Psoas muscle (tissue), 8 donors: ENCODE results near the gene RHBDL2. TPM values are rescaled to one million over a fixed set of nuclear protein-coding genes. Genes with fewer than 3 reads are reported as not detected.

Experiments
- ATAC-seq, 4 donors: fragments of 200-7000 bp; cut with Tn5 transposase; one replicate each; pipeline ENCODE4 v1.9.1; 2020; ENCODE audit warnings: moderate library complexity in 3 of 4, mild to moderate bottlenecking in 2 of 4
- DNase-seq, 2 donors: peaks; one replicate each; pipeline ENCODE4 v3.0.0-alpha.2; 2020
- H3K27ac ChIP-seq: fragments of 200-600 bp; one replicate; pipeline ENCODE4 v1.8.0; 2022
- H3K27me3 ChIP-seq, 3 donors: fragments of 200-600 bp in 1 of 3; one replicate each; pipeline versions ENCODE4 v1.6.1 to v1.8.0; 2013 to 2022; ENCODE audit warnings: low read length in 2 of 3, mild to moderate bottlenecking in 2 of 3, moderate library complexity in 1 of 3; ENCODE audit not compliant: insufficient read depth in 3 of 3
- H3K36me3 ChIP-seq, 2 donors: fragments of 200-600 bp in 1 of 2; one replicate each; pipeline versions ENCODE4 v1.6.1 to v1.8.0; 2013 to 2022; ENCODE audit warnings: low read depth in 1 of 2, mild to moderate bottlenecking in 1 of 2, moderate library complexity in 1 of 2; ENCODE audit not compliant: insufficient read depth in 1 of 2
- H3K4me1 ChIP-seq: fragments of 200-600 bp; one replicate; pipeline ENCODE4 v1.8.0; 2022
- H3K4me3 ChIP-seq: fragments of 200-600 bp; one replicate; pipeline ENCODE4 v1.8.0; 2022; ENCODE audit warnings: mild to moderate bottlenecking
- H3K9me3 ChIP-seq: fragments of 200-600 bp; one replicate; pipeline ENCODE4 v1.8.0; 2022
- WGBS, 3 donors: extraction: QIAGEN DNeasy Blood & Tissue Kit; methylation state at CpG; one replicate each; pipeline versions ENCODE4 v1.1.6 to v1.1.7; 2013; 5-methylcytosine and 5-hydroxymethylcytosine counted together
- intact Hi-C, 2 donors: fragments of 100-400 bp; cut with DNase I; formaldehyde crosslinking; loops; one replicate each; pipeline versions ENCODE4 v1.11.0 to v1.14.2; 2022
- polyA plus RNA-seq, 3 donors: library from polyadenylated mRNA; stranded (reverse); fragments of 200-250 nt; gene quantifications; one replicate each; pipeline ENCODE4 v1.2.3, GENCODE V29; 2013
- total RNA-seq, 4 donors: library from RNA; stranded (reverse); fragmentation: NEBNext Ultra II Directional in 2 of 4; extraction: Animal tissue kit (Norgen Biotek cat#: 25700) in 2 of 4; gene quantifications; one replicate each; pipeline versions ENCODE4 v1.2.1 to v1.2.4, GENCODE V29; 2021 to 2023
- TF ChIP-seq, protein P1 (sequence below): fragments of 200-600 bp; IDR thresholded peaks from one replicate; pipeline ENCODE4 v1.8.0; 2022; ENCODE audit warnings: antibody characterized with exemption
- donor health status: healthy with polysubstance abuse.
- donor health status: DM: no; HTN: no; CAD: no; lungs with moderate emphysema.
- donor health status: Bipolar disorder and iron deficiency.
- donor health status: healthy.
- donor health status: DM: yes; HTN: yes; CAD: no.
- donor health status: DM: no; HTN: no; CAD: no.
- donor health status: DM: no; HTN: no; CAD: no.
- donor health status: DM: yes; HTN: yes; CAD: no.

Gene RHBDL2
- total and polyA plus RNA-seq, 7 donors: 0.09 to 0.31 (median 0.16) TPM; not detected in 4

DNA sequence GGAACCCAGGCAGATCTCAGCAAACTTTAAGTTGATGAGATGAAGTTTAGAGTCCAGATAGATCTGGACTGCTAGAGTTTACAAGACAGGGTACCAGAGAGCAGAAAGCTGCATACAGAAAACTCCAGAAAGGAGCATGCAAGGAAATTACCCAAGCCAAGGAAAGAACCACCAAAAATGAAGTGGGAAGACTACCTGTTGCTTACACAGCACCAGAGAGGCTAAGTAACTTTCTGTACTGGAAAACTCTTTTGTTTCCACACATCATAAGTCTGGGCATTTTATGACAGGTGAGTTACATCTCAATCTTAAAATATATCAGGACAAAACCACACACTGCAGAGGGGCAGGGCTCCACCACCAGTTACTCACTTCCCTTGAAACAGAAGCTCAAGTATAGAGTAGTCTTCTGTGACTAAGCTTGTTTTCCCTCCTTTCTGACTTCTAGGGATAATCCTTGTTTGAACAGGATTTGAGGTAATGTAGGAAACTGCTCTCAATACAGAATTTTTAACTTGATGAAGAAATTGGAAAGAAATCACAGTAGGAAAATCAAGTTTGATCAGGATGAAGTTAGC, 42.9 kb downstream of the RHBDL2 start:
- DNase-seq (no peak), ATAC-seq (no peak)
- Histone ChIP-seq H3K27ac (no peak overlapping the region), H3K4me3 (no peak overlapping the region), H3K9me3 (no peaks in the 10 kb centered on the region), H3K27me3 (no peaks in the 10 kb centered on the region), H3K4me1 (no peaks in the 10 kb centered on the region), H3K36me3 (no peaks in the 10 kb centered on the region)
- intact Hi-C loops: no loop called here
- TF ChIP-seq, protein P1, sequence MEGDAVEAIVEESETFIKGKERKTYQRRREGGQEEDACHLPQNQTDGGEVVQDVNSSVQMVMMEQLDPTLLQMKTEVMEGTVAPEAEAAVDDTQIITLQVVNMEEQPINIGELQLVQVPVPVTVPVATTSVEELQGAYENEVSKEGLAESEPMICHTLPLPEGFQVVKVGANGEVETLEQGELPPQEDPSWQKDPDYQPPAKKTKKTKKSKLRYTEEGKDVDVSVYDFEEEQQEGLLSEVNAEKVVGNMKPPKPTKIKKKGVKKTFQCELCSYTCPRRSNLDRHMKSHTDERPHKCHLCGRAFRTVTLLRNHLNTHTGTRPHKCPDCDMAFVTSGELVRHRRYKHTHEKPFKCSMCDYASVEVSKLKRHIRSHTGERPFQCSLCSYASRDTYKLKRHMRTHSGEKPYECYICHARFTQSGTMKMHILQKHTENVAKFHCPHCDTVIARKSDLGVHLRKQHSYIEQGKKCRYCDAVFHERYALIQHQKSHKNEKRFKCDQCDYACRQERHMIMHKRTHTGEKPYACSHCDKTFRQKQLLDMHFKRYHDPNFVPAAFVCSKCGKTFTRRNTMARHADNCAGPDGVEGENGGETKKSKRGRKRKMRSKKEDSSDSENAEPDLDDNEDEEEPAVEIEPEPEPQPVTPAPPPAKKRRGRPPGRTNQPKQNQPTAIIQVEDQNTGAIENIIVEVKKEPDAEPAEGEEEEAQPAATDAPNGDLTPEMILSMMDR: no peak

DNA sequence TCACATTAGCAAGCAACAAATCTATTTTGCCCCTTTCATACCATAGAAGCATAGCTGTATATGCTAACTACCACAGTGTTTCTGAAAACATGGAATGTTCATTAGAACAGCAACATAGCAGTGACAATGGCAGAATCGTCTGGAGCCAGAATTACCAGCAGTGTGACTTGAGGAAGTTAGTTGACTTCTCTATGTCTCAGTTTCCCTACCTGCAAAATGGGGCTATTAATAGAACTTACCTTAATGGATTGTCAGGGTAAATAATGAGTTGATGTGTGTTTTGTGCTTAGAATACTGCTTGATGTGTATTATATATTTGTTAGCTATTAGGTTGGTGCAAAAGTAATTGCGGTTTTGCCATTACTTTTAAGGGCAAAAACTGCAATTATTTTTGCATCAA, 45.5 kb downstream of the RHBDL2 start:
- DNase-seq (no peak), ATAC-seq (no peak)
- no peaks in the 10 kb centered on the region for H3K36me3 ChIP-seq
- intact Hi-C loops: no loop called here
- H3K9me3 ChIP-seq: no peaks in the 10 kb centered on the region
- TF ChIP-seq, protein P1: no peak
- no peak overlapping the region for H3K4me3 ChIP-seq
- WGBS, 3 donors: 88 to 93% (median 93%) methylated on average over 2 of the region's 2 CpGs
- H3K27me3 ChIP-seq: no peaks in the 10 kb centered on the region
- no peaks in the 10 kb centered on the region for H3K4me1 ChIP-seq
- H3K27ac ChIP-seq: no peak overlapping the region

DNA sequence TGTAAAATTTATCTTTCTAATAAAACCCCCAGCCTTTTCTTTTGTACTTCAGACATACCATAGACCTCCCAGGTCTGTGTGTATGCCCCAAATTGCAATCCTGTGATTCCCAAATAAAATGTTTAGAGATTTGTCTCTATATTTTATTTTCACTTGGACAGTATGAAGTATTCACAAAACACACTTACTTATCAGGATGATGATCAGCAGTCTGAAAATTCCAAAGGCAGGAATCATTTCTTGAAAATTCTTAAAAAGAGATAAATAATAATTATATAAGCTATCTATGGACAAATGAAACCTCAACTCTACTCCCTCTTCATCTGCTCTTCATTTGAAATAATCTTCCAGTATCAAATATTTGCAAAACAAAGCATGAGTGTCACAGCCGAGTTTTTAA, 48.7 kb downstream of the RHBDL2 start:
- ATAC-seq: no peak
- Histone ChIP-seq H3K4me3 (no peak overlapping the region), H3K9me3 (no peaks in the 10 kb centered on the region), H3K27ac (no peak overlapping the region), H3K36me3 (no peaks in the 10 kb centered on the region), H3K27me3 (no peaks in the 10 kb centered on the region), H3K4me1 (no peaks in the 10 kb centered on the region)
- DNase-seq: no peak
- intact Hi-C loops: no loop called here
- TF ChIP-seq, protein P1: no peak
- 77 to 86% (median 85%) methylated on average over 1 of the region's 1 CpG for WGBS, 3 donors

DNA sequence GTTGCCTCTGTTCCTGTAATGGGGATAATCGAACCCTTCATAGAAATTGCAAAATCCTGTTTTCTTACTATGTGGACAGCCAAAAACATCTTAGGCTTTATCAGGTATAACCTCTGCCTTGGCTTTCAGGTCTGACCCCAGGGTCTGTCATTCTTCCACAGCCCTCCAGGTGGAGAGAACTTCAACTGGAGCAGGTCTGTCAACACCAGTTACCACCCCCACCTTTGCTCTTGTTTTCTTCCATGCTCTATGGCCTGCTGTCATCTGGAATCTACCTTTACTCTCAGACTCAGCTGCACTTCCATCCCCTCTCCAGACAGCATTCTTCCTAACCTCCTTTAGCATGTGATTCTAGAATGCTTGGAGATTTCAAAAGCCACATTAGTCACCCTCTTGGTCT, 49.9 kb downstream of the RHBDL2 start:
- no peaks in the 10 kb centered on the region for H3K4me1 ChIP-seq
- WGBS, 3 donors: 88 to 97% (median 97%) methylated on average over 1 of the region's 1 CpG
- DNase-seq (no peak), ATAC-seq (no peak)
- H3K27ac ChIP-seq: no peak overlapping the region
- no peaks in the 10 kb centered on the region for H3K36me3 ChIP-seq
- H3K9me3 ChIP-seq: no peaks in the 10 kb centered on the region
- H3K4me3 ChIP-seq: no peak overlapping the region
- TF ChIP-seq, protein P1: no peak
- intact Hi-C loops: no loop called here
- no peaks in the 10 kb centered on the region for H3K27me3 ChIP-seq

DNA sequence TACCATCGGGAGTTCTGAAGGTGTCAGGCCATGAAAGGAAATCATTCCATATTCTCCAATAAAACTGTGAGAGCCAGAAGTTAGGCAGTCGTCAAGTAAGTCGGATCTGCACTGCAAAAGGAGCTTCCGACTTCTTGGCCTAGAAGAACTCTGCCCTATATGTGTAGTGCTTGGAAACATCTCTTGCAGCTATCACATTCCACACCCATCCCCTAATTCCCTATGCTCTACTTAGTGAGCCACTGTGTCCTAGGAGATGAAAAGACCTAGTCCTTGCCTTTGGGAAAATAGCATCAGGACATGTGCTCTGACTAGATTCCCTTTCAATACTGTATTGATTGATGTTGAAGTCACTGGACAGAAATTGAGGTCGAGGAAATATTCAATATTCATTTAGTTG, 52.0 kb downstream of the RHBDL2 start:
- H3K4me3 ChIP-seq: no peak overlapping the region
- ATAC-seq (no peak), DNase-seq (no peak)
- TF ChIP-seq, protein P1: no peak
- H3K4me1 ChIP-seq: no peaks in the 10 kb centered on the region
- intact Hi-C loops: no loop called here
- H3K27me3 ChIP-seq: no peaks in the 10 kb centered on the region
- H3K27ac ChIP-seq: no peak overlapping the region
- WGBS, 3 donors: 62 to 70% (median 64%) methylated on average over 5 of the region's 5 CpGs
- H3K36me3 ChIP-seq: no peaks in the 10 kb centered on the region
- no peaks in the 10 kb centered on the region for H3K9me3 ChIP-seq
